Glutamatergic neuron (in vitro differentiated cells): ENCODE data around the gene KLK4. TPM values are rescaled to one million over a fixed set of nuclear protein-coding genes. Genes with fewer than 3 reads are reported as not detected.

Source experiments
- DNase-seq: peaks from one replicate; pipeline ENCODE4 v3.0.0; 2022
- H3K27ac Mint-ChIP-seq: one replicate; pipeline ENCODE4 v1.8.0; 2020; ENCODE audit warnings: mild to moderate bottlenecking, mixed read lengths, inconsistent platforms; ENCODE audit not compliant: unreplicated experiment
- H3K27me3 Mint-ChIP-seq: one replicate; pipeline ENCODE4 v1.8.0; 2020; ENCODE audit warnings: mild to moderate bottlenecking, moderate library complexity, mixed read lengths, inconsistent platforms; ENCODE audit not compliant: unreplicated experiment
- H3K36me3 Mint-ChIP-seq: one replicate; pipeline ENCODE4 v1.8.0; 2020; ENCODE audit warnings: mild to moderate bottlenecking, mixed read lengths, inconsistent platforms; ENCODE audit not compliant: unreplicated experiment
- H3K4me1 Mint-ChIP-seq: one replicate; pipeline ENCODE4 v1.8.0; 2020; ENCODE audit warnings: mild to moderate bottlenecking, low read depth, mixed read lengths, inconsistent platforms; ENCODE audit not compliant: unreplicated experiment
- H3K4me3 Mint-ChIP-seq: one replicate; pipeline ENCODE4 v1.8.0; 2020; ENCODE audit warnings: mild to moderate bottlenecking, mixed read lengths, inconsistent platforms; ENCODE audit not compliant: unreplicated experiment
- H3K9me3 Mint-ChIP-seq: one replicate; pipeline ENCODE4 v1.8.0; 2020; ENCODE audit warnings: mild to moderate bottlenecking, moderate library complexity, mixed read lengths, inconsistent platforms; ENCODE audit not compliant: unreplicated experiment
- CTCF ChIP-seq: fragments of 200-600 bp; sonication (generic); IDR thresholded peaks from one replicate; pipeline ENCODE4 v1.5.0; 2021; ENCODE audit not compliant: partially characterized antibody, unreplicated experiment
- total RNA-seq: library from RNA; stranded (reverse); fragmentation: NEBNext Ultra II Directional; extraction: Animal tissue kit (Norgen Biotek cat#: 25700); gene quantifications from one replicate; pipeline ENCODE4 v1.2.1, GENCODE V29; 2021; ENCODE audit not compliant: unreplicated experiment

Gene KLK4
- total RNA-seq, 1 donor from 2014 or later: 0.66 TPM

DNA sequence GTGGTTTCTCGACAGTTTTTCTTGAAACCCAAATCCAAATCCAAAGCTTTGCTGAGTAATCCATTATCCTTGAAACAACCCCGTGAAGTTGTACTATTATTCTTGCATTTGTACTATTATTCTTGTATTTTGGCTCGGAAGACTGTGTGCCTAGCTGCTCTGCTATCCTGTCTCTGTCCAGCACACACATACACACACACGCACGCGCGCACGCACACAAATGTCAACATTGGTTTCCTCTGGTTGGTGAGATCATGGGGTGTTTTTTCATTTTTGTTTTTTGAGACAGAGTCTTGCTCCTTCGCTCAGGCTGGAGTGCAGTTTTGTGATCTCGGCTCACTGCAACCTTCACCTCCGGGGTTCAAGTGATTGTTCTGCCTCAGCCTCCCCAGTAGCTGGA lies 14.9 kb upstream of the KLK4 start:
- DNase-seq: no peak
- H3K4me1 Mint-ChIP-seq: no peaks in the 10 kb centered on the region
- no peak for TF ChIP-seq CTCF
- no peak overlapping the region for H3K27ac Mint-ChIP-seq
- no peaks in the 10 kb centered on the region for H3K36me3 Mint-ChIP-seq
- peaks cover 1% of the 10 kb centered on the region for H3K9me3 Mint-ChIP-seq
- H3K27me3 Mint-ChIP-seq: peaks cover 3% of the 10 kb centered on the region
- H3K4me3 Mint-ChIP-seq: no peak overlapping the region

DNA sequence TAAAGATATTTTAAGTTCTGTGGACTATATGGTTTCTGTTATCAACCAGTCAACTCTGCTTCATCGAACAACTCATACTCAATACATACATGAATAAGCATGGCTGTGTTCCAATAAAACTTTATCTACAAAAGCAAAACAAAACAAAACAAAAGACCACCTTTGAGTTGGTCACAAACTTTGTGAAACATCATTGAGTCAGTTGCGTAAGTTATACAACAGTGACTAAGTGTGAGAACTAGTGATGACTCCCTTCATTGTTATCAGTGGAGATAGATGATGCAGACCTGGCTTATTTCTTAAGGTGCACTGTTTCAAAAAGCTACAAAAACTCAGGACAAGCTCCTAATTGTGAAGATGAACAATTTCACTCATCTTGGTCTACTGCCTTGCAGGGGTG lies 14.5 kb upstream of the KLK4 start:
- H3K36me3 Mint-ChIP-seq: no peaks in the 10 kb centered on the region
- peaks cover 3% of the 10 kb centered on the region for H3K27me3 Mint-ChIP-seq
- no peak for TF ChIP-seq CTCF
- no peak overlapping the region for H3K27ac Mint-ChIP-seq
- H3K4me3 Mint-ChIP-seq: no peak overlapping the region
- no peaks in the 10 kb centered on the region for H3K4me1 Mint-ChIP-seq
- H3K9me3 Mint-ChIP-seq: no peaks in the 10 kb centered on the region
- DNase-seq: no peak

DNA sequence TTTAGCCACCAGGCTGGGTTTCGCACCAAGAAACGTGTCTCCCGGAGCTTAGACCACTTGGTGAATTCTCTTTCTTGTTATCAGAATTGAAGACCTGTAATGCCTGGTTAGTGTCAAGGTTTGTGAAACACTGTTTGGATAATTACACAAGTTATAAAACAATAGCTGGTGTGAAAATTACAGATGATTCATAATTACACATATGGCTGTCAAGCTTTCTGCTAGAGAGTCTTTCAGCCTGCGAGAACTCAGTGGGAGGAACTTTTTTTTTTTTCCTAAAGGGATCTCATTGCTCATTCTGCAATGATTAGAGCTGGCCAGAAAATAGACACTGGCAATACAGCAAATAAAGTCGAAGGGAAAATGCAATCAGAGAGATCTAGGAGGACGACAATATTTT lies 13.4 kb upstream of the KLK4 start:
- Mint-ChIP-seq H3K27me3 (peaks cover 3% of the 10 kb centered on the region), H3K4me3 (no peak overlapping the region), H3K9me3 (no peaks in the 10 kb centered on the region), H3K4me1 (no peaks in the 10 kb centered on the region), H3K27ac (no peak overlapping the region), H3K36me3 (no peaks in the 10 kb centered on the region)
- TF ChIP-seq CTCF: no peak
- no peak for DNase-seq

DNA sequence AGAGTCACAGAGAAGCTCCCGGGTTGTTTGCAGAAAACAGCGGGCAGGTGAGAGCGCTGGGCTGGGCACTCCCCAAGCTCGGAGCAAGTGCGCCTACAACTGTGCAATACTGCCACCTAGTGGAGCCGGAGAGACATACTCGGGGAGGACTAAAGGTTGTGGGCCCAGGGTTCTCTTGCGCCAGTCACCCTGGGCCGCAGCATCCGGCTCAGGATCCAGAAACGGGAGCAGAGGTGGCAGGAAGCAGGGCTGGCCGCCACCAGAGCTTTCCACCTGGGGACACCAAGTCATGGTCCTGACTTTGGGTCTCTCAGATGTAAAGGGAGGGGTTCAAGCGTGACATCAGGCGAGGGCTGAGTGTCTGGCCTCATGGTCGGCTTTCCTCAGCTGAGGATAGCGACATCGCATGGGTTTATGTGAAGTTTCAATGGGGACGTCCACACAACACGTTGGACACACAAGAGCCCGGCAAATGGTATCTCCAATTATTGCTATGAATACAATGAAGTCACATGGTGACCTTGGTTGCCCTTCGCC lies 11.2 kb upstream of the KLK4 start:
- Mint-ChIP-seq H3K4me3 (no peak overlapping the region), H3K36me3 (no peaks in the 10 kb centered on the region), H3K27me3 (peaks cover 3% of the 10 kb centered on the region), H3K9me3 (no peaks in the 10 kb centered on the region), H3K4me1 (no peaks in the 10 kb centered on the region), H3K27ac (no peak overlapping the region)
- DNase-seq: peak; percentile 82
- TF ChIP-seq CTCF: peak; percentile 91

- no peak overlapping the region for H3K27ac Mint-ChIP-seq
- no peaks in the 10 kb centered on the region for H3K36me3 Mint-ChIP-seq
- no peak for TF ChIP-seq CTCF
- H3K27me3 Mint-ChIP-seq: peaks cover 5% of the 10 kb centered on the region
- no peaks in the 10 kb centered on the region for H3K4me1 Mint-ChIP-seq
- DNase-seq: no peak
- H3K9me3 Mint-ChIP-seq: no peaks in the 10 kb centered on the region
- no peak overlapping the region for H3K4me3 Mint-ChIP-seq
Observed at GRCh38 chr19:50921426-50922316, 10.5 kb upstream of the KLK4 start.
